NB4 (cell line): ENCODE results near the gene UIMC1.

Experiments
- MYC ChIP-seq: IDR thresholded peaks from 2 replicates; pipeline ENCODE4 v1.6.1; 2011; ENCODE audit warnings: low read depth, low read length
- TF ChIP-seq, protein P1 (sequence below): IDR thresholded peaks from one replicate; pipeline ENCODE4 v1.5.1; 2012; ENCODE audit warnings: low read depth, low read length

DNA sequence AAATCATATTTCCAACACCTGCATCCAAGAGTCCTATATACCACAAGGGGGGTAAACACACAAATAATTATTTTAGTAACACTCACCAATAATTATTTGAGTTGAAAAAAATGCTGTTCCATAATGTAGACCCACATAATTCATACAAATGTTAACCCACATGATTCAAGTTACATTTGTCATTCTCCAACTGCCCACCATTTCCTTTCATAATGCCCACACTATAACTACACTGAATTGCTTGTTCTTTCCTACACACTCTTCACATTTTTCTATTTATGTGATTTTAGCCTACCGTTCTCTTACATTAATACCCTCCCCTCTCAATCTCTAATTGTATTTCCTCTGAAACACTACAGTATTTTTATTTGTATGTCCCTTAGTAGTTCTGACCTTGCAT is 71.6 kb downstream of the UIMC1 start:
- no peak for TF ChIP-seq MYC
- TF ChIP-seq, protein P1, sequence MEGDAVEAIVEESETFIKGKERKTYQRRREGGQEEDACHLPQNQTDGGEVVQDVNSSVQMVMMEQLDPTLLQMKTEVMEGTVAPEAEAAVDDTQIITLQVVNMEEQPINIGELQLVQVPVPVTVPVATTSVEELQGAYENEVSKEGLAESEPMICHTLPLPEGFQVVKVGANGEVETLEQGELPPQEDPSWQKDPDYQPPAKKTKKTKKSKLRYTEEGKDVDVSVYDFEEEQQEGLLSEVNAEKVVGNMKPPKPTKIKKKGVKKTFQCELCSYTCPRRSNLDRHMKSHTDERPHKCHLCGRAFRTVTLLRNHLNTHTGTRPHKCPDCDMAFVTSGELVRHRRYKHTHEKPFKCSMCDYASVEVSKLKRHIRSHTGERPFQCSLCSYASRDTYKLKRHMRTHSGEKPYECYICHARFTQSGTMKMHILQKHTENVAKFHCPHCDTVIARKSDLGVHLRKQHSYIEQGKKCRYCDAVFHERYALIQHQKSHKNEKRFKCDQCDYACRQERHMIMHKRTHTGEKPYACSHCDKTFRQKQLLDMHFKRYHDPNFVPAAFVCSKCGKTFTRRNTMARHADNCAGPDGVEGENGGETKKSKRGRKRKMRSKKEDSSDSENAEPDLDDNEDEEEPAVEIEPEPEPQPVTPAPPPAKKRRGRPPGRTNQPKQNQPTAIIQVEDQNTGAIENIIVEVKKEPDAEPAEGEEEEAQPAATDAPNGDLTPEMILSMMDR, result no peak
